Cerebellar nuclear complex (tissue), 1 donor: ENCODE measurements around the gene RNU7-1.
A peak's percentile ranks its signal among the peaks of the same experiment; 100 is the strongest.
"Not testable (repeated sequence)": the region's sequence is repeated elsewhere in the genome, so short reads cannot be mapped to it uniquely, and the experiment has no call there.

Source experiments
- DNase-seq, 2 experiments: peaks; one replicate each; lab custom pipeline; 2025; lab: John Stamatoyannopoulos, UW

RNU7-1 gene

GRCh38 chr12:6943722-6944380, at the start of gene RNU7-1, which contains the start of gene C12orf57:
TSS of gene RNU7-1 (plus strand) at chr12:6943816.
TSS of gene C12orf57 (plus strand) at chr12:6944022. CDS start at chr12:6944122, 100 bp downstream.
- peak; percentile 65 to 81 for DNase-seq

- no peak for DNase-seq
Measured at GRCh38 chr12:6894321-6894720, 49.3 kb upstream of the RNU7-1 start.

GRCh38 chr12:6896846-6897435, 46.7 kb upstream of the RNU7-1 start:
- DNase-seq, result peak; percentile 70 to 89

GRCh38 chr12:6899427-6899826, 44.2 kb upstream of the RNU7-1 start:
- DNase-seq, result no peak

- DNase-seq, result no peak
Measured at GRCh38 chr12:6899837-6900519, 43.6 kb upstream of the RNU7-1 start.

GRCh38 chr12:6902448-6902847, 41.2 kb upstream of the RNU7-1 start:
- DNase-seq, result no peak

- DNase-seq, result no peak
Measured at GRCh38 chr12:6903722-6904121, 39.9 kb upstream of the RNU7-1 start.

GRCh38 chr12:6904280-6905276, 39.0 kb upstream of the RNU7-1 start, which contains the start of gene LRRC23:
TSS of gene LRRC23 (plus strand) at chr12:6904822. CDS start at chr12:6905634, 812 bp downstream.
- DNase-seq, result peak; percentile 54 to 85

- DNase-seq, result no peak
Measured at GRCh38 chr12:6905414-6906040, 38.1 kb upstream of the RNU7-1 start.

- DNase-seq, result not testable (repeated sequence)
Measured at GRCh38 chr12:6908141-6908540, 35.5 kb upstream of the RNU7-1 start.

GRCh38 chr12:6909421-6910145, 34.0 kb upstream of the RNU7-1 start:
- no peak for DNase-seq

- DNase-seq, result no peak
Measured at GRCh38 chr12:6912164-6912935, 31.3 kb upstream of the RNU7-1 start.

- DNase-seq, result peak; percentile 41 to 70
Measured at GRCh38 chr12:6914246-6914946, 29.2 kb upstream of the RNU7-1 start, which contains the start of gene ENO2. TSS of gene ENO2 (plus strand) at chr12:6914580. CDS start at chr12:6915833, 1,253 bp downstream.

GRCh38 chr12:6914947-6915788, 28.4 kb upstream of the RNU7-1 start:
- no peak for DNase-seq

- no peak for DNase-seq
Measured at GRCh38 chr12:6915789-6916285, 27.8 kb upstream of the RNU7-1 start.

GRCh38 chr12:6916426-6917200, 27.0 kb upstream of the RNU7-1 start:
- no peak for DNase-seq
